GM21737 (cell line): ENCODE measurements around the gene ASPRV1.
"Not testable (repeated sequence)": the region's sequence is repeated elsewhere in the genome, so short reads cannot be mapped to it uniquely, and the experiment has no call there.

ENCODE experiments used
- ATAC-seq: cut with Tn5 transposase; IDR thresholded peaks from one replicate; pipeline ENCODE4 v1.9.1; 2021; ENCODE audit warnings: mild to moderate bottlenecking, moderate library complexity; ENCODE audit not compliant: unreplicated experiment

Gene ASPRV1

DNA sequence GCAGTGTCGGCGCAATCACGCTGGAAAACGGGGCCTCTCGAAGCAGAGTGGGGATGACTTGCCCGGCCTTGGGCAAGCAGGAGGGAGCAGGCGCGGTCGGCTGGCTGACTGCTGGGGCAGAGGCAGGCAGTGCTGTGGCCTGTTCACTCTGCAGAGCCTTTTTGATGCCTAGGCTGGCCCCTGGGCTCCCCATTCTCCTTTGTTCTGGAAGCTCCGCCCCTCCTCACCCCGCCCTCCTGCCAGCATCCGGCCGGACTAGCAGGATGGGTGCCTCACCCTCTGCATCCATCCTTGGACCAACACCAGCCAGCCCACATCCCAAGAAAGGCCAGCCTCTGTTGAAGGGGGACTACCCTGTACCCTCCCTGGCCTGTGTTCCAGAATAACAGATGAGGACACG is at the start of gene ASPRV1:
Gene ASPRV1 (minus strand): TSS at position 136 of the 400 bp plus-strand sequence. CDS start 195 bp downstream, outside the sequence.
- ATAC-seq: no peak

GRCh38 chr2:70010576-70011111 is 49.2 kb upstream of the ASPRV1 start:
- ATAC-seq: no peak

GRCh38 chr2:70009762-70010575 is 48.5 kb upstream of the ASPRV1 start:
- ATAC-seq: no peak

GRCh38 chr2:70008290-70008689 is 46.9 kb upstream of the ASPRV1 start:
- ATAC-seq: no peak

GRCh38 chr2:70007151-70007550 is 45.7 kb upstream of the ASPRV1 start:
- ATAC-seq: no peak

- no peak for ATAC-seq
Observed at GRCh38 chr2:70006447-70006784, 45.0 kb upstream of the ASPRV1 start.

GRCh38 chr2:70005752-70006446 is 44.5 kb upstream of the ASPRV1 start:
- ATAC-seq: no peak

- no peak for ATAC-seq
Observed at GRCh38 chr2:70005216-70005615, 43.8 kb upstream of the ASPRV1 start.

DNA sequence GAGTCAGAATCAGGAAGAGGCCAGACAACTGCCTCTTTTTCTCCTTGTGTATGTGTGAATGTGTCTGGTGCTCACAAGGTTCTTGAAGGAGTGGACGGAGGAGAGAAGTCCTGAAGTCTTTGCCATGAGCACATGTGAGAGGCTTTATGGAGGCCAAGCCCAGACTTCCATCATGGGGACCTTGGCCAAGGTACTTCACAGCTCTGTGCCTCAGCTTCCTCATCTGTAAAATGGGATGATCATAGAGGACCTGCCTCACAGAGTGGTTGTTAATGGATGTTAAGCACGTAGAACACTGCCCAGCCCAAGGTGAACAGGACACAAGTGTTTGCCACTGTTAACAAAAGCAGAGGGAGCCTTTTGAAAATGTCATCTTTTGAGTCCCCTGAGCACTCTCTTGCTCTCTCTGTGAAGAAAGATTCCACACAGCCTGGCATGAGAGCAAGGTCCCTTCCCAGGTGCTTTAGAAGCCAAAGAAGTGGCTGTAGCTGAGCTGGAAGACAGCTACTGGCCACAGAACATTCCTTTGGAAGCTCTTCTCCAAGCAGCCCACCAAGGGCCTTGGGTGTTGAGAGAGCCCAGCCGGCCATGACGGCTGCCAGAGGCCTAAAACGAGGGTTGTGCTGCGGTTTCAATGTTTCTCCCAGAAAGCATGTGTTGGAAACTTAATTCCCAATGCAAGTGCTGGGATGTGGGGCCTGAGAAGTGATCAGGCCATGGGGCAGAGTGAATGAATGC is 41.8 kb upstream of the ASPRV1 start:
- ATAC-seq: no peak

GRCh38 chr2:70002241-70002899 is 40.9 kb upstream of the ASPRV1 start:
- ATAC-seq: no peak

- not testable (repeated sequence) for ATAC-seq
Observed at GRCh38 chr2:70000529-70000928, 39.1 kb upstream of the ASPRV1 start.

GRCh38 chr2:69998761-69999160 is 37.3 kb upstream of the ASPRV1 start:
- no peak for ATAC-seq

DNA sequence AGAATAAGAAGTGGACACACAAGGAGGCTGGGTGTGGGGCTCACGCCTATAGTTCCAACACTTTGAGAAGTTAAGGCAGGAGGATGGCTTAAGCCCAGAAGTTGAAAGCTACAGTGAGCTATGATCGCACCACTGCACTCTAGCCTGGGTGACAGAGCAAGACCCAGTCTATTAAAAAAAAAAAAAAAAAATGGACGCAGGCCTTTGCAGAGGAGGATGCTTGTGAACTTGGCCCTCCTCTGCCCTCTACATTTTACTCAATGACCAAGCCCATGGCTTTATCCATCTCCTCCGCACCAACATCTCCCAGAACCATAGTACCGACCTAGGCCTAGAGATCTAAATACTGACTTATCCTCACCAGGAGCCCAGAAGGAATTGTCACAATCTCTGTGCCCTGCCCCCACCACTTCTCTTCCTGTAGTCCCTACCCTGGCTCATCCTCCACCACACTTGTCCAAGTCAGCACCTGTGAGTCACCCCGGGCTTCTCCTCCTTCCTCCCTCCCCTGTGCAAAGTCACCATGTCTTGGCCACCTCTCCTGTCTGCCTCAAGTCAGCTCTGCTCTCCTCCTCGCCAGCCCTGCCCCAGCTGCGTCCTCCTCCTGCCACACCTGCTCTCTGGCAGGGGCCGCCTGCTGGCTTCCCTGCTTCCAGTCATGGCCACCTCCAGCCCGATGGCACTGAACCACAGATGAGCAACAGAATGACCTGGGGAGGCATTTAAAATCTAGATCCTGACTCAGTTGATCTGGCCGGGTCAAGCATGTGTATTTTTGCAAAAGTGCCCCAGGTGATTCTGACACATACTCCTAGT is 35.8 kb upstream of the ASPRV1 start:
- ATAC-seq: no peak

- no peak for ATAC-seq
Observed at GRCh38 chr2:69995511-69995910, 34.1 kb upstream of the ASPRV1 start.

DNA sequence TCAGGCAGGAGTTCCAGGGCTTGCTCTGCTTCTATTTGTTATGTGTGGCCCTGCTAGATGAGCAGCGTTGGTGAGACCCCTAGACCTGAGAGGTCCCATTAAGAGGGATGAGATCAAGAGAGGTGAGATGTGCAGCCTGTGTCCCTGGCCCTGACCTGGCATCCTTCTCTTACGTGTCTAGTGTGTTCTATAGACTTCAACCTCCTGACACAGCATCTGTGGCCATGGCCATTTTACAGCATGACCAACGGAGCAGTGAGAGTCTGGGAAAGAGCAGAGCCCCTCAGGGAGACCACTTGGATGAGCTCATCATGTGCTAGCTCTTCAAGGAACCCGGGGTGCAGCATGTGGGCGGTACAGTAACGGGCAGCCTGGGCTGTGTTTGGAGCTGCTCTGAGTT is 32.7 kb upstream of the ASPRV1 start:
- ATAC-seq: no peak

GRCh38 chr2:69993708-69994107 is 32.3 kb upstream of the ASPRV1 start:
- ATAC-seq: no peak

- ATAC-seq: no peak
Observed at GRCh38 chr2:69993048-69993565, 31.7 kb upstream of the ASPRV1 start.

DNA sequence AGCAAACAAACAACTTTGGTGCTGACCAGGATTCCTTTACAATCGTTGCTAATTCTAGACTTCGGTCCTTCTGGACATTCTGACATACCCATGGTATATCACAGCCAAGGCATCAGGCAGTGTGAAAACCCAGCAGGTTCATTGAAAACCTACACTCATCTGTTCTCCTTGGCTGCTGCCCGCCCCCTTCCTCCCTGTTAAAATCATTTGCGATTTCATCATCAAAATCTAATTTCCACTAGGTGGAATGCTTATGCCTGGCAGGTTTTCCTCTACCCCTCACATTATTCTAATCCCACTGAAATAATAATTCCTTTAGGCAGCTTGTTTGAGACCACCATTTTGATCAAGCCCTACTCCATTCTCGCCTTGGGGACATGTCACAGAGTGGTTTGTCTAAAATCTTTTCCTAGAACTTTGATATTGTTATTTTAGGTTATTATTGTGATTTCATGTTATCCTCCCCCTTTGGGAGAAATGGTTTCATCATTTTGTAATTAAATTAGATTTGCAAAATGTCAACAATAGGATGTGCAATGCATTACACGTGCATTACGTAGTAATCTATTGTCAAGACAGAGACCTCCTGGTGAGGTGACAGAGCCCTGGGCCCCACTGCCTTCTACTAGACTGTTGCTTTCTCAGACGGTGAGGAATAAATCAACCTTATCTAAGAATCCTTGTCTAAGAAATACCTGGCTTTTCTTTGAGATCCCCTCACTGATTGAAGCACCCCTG is 31.0 kb upstream of the ASPRV1 start:
- no peak for ATAC-seq

- ATAC-seq: no peak
Observed at GRCh38 chr2:69989441-69990105, 28.1 kb upstream of the ASPRV1 start.
